ENCODE measurements around the gene CCDC89.

CCDC89 gene

DNA sequence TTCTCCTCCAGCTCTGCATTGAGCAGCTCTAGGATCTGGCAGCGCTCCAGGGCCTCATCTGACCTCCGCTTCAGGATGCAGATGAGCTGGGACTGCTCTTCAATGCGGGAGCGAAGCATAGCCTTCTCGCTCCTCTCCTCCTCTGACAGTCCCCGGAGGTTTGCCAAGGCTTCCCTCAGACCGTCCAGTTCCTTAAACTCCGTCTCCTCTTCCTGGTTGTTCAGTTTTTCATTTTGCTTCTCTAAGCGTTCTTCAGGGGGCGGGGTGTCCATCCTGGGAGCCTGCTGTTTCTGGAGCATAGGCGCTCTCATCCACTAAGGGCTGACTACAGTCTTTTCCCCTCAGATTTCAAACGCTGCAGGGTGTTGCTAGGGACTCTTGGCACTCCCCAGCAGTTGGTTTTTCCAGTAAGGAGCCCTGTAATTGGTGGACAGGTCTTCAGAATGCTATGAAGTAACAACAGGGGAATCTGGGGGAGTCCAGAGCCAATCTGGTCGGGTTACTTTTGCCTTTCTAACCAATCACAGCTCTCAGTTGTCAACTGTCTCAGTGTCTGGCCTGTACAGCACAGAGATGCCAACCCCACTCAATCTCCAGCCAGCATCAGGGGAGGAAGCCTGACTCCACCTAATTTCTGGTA is at the start of gene CCDC89:
CCDC89 (minus strand) TSS at position 376 of the 640 bp plus-strand sequence; CDS start at position 311, 65 bp downstream.
- peak; percentile 98 for DNase-seq

DNA sequence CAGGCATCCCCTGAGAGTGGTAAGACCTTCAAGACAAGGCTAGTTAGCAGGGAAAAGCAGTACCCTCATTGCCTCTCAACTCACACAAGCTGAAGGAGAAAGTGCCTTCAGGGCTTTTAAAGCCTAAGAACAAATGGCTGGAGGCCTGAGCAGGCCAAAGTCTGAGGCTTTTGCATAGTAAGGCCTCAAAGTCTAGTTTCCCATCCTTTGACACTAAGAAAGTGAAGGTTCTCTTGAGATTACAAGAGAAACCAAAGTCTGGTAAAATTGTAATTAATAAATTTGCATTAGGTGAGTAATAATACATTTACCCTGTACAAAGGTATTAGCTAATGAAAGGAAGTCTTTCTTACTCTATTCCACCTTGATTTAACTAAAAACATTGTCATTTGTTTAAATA is 47.0 kb upstream of the CCDC89 start:
- no peak for DNase-seq

DNA sequence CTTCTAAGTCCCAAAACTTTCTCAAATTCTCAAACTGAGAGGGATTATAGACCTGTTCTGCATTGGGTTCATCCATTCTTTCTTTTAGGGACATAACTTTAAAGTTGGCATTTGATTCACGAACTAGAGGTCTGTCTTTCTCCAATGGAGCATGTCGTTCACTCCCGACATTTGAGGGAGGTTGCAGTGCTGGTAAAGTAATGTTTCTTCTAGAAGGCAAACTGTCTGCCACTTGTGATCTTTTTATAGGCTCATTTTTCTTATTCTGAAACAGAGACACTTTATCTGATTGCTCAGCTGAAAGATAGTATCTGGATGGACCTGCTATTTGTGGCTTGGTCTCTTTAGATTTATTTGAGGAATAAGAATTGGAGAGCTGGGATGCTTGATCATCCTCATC is 40.4 kb upstream of the CCDC89 start:
- no peak for DNase-seq

DNA sequence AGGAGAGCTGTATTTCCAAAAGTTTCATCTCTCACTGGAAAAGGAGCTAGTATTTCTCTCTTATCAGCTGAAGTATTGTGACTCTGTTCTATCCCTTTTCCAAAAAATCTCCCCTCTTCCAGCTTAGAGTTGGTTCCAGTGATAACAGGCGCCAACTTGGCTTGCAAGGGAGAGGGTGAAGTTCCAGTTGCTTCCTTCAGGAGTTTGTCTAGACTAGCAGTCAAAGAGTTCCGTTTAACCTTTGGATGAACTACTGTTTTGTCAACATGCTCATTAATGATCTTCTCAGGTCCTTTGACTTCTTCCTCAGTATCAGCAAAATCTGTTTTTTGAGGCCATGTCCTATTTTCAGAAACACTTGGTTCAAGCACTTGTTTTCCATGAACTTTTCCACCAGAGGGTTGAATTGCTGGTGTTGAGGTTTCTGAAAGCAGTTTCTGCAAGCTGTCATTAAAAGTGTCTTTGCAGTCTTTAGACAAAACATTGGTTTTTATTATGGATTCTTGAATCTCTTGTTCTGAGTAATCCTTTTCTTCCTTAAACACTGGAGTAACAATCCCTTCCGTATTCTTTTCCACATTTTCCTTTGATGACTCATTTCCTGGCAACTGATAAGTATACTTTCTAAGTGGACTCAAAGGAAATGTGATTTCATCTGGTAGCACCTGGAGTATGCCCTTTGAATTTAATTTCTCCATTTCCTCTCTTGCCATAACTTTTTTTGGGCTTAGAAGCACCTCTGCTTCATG is 39.7 kb upstream of the CCDC89 start:
- no peak for DNase-seq

DNA sequence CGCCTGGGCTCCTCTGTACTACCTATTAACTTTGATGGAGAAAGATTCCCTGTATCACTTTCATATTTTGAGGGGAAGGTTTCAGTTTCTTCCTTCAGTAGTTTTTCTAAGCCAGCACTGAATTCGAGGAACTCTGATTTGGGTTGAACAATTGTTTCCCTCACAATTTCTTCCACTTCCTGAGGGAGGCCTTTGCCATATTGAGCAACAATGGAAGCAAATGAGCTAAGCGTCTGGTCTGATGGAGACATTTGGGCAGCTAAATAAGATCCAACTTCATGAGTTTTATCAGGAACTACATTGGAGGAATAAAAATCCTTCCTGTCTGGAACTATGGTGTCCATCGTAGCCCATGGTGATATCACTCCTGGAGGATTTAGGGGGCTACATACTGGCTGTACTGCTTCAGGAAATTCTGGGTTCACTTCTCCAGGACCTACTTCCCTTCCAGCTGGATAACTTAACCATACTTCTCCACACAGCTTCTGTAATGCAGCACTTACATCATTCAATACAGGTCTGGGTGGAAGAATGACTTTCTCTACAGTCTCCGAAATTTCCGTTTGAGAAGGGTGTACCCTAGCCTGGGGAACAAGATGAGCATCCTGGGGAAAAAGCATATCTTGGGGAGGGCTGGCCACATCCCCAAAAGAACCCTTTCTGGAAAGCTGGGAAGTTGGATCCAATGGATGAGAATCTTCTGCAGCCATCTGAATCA is 38.9 kb upstream of the CCDC89 start:
- DNase-seq: no peak

DNA sequence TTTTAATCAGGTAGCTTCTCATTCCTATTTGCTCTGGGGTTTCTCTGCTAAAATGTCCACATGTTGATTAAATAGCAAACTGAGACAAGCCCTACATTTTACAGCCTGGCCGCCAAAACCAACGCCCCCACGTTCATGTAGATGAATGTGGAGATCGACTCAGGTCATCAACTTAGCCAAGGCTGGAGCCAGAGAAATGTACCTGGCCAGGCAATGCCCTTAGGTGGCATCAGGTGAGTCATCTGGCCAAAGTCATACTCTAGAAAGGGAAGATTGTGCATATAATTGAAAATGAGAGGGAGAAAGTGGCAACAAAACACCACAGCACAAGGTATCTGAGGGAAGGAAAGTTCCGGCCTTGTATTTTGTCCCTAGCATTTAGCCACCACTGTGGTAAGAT is 37.1 kb upstream of the CCDC89 start:
- no peak for DNase-seq

DNA sequence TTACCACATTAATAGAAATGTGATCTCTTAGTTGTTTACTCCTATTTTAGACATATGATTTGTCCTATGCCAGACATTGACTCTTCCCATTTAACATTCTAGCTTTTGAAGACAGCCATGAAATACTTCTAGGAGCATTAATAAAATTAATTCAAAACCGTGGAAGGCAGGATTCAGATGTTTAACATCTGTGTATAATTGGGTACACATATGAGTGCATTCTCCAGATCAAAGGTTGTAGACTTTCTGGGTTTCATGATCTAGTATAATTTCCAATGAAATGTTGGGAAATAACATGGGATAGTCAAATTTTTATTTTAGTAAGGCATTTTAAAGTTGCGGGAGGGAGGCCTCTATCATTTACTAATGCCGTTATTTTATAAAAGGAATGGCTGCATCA is 35.2 kb upstream of the CCDC89 start:
- no peak for DNase-seq

DNA sequence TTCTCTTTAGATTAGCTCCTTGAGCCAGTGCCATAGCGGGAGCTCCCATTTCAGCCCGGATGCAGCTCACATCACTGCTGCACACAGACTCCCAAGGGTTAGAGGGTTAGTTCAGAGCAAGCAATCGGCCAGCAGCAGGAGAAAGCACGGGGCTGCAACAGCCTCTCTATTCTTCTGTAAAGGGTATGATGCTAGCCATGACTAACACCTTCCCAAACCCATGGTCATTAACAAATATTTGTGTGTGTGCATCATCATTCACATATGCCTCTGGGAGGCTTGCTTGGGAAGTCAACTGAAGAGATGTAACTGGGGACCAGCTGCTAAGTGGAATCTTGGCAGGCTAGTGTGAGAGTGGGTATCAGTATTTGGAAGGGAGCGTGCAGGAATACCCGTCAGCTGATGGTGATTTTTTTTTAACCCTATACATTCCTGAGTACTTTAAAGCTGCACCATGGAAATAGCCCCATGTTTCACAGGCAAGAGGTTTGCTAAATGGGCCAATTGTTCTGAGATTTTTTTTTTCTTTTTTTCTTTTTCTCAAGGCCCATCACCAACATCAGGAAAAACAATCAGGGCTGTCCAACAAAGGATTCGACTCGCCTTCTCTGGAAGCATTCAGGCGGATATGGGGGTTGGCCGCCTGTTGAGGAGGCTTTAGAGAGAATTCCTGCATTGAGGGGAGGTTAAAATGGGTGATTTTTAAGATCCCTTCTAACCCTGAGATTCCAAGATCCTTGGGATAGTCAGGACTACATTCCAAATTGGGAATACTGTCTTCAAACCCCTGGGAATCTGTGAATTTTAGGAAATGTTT is 33.2 kb upstream of the CCDC89 start:
- DNase-seq: peak; percentile 40

DNA sequence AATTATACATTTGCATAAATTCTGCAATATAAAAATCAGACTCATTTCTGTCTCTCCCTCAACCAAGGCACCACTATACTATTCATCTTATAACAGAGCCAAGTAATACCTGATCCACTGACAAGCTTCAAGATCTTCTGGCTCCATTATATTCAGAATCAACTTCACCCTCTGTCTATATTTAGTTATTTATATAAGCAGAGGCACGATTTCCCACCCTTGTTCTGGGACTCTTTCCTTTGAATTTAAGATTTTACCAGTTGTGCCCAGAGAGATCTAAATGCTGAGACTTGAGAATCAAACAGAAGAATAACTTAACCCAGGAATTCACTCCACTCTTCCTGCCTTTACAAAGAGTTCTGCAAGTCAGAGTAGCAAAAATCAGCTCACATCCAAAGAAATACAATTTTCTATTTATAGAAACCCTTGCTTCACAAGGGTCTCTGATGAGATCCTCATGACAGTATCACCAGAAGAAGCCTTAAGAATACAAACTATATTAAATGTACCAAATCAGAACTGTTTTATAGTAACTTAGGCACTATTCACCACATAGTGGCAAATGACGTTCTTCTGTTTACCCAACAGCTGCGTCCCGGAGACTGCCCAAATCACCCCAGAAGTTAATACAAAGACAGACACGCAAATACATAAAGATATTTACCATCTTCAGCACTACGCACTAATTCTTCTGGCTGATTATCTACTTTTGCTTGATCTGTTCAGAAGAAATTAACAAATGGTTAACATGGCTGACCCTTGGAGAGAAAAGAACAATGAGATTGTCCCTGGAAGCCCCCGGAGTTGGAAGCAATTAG is 32.3 kb upstream of the CCDC89 start:
- DNase-seq: no peak

DNA sequence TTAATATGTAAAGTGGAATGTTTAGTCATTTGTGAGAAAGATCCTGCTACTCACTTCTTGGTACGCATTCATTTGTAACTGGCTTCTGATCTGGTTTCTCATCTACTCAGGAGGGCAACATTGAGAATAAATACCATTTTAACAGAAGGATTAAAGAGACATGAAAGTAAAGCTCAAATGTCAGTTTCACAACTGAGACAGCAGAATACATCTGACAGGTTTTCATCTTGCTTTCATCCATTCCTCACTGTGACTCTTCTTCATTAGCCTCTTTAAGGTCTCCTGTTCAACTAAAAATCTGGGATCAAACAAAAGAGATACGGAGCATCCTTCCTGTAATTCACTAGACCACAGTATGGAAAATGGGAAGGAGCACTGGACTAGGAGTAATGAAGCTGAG is 31.4 kb upstream of the CCDC89 start:
- DNase-seq: no peak

DNA sequence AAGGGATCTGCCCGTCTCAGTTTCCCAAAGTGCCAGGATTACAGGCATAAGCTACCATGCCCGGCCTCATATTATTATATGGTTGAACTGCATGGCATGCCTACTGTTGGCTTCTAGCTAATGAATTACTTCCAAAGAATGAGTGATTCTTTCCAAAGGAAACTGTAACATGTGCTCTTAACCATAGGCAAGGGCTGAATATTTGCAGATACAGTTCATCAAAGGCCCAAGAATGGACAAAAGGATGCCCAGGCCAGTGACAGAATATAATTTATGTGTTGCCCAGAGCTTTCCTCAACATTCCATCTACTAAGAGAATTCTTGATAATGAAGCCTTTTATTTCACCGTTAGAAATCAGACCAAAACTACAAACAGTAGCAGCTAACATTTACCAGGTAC is 27.0 kb upstream of the CCDC89 start:
- DNase-seq: no peak

DNA sequence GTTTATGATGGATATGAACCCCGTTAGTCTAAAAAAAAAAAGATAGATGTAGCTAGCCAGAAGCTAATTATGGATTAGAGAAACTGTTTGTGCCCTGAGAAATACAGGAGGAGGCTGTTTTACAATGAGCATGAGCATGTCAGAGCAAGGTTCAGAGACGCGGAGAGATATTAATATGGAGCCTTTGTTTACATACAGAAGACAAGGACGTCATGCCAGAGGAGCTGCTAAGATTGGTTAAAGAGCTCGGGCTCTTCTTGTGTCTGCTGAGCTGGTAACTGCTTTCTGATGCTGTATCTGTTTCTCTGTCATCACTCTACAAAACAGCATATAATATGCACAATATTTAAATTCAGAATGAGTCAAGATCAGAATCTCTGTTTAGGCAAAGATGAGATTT is 24.9 kb upstream of the CCDC89 start:
- peak; percentile 10 for DNase-seq

DNA sequence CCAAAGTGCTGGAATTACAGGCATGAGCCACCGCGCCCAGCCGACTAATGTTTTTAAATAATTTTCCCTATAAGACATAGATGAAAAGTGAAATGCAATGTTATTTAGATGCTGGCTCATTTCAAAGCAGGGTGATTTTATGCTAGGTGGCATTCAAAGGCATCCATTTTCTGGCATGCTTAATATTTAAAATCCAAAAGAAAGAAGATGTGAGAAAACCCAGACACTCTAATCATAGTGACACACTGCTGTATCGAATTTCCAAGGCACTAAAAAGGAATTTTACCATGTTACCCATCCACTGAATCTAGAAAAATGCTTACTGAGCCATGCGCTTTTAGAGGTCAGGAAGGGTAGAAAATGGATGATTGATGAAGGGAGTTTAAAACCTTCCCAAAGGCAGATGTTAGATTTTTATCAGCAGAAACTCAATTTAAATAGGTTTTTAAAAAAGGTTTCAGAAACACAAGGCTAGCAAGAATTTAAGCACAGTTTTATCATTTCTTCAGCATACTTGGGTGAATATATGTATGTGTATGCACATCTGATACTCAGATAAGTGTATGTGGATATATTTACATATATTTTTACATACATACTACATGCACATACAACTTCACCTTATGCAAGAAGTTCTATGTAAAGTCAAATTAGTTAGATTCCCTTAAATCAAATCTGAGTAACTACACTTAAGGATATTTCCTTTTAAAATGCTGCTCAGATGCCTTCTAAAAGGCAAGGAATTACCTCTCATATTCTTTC is 24.1 kb upstream of the CCDC89 start:
- no peak for DNase-seq

DNA sequence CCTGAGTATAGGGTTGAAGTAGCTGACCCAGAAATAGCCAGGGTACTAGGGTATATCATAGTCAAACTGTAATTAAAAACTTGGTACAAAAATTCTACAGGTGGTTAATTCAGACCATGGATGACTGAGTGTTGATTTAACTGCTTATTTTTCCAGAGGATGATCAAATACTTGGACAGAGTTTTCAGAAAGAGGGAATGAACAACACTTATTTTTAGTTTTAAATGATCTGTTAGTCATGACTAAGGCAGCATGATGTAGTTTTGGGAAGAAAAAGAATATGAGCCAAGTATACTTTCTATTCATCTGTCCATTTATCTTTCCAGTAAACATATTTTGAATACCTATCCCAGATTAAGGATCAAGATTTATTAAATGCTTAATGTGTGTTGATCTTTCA is 19.8 kb upstream of the CCDC89 start:
- DNase-seq: no peak

DNA sequence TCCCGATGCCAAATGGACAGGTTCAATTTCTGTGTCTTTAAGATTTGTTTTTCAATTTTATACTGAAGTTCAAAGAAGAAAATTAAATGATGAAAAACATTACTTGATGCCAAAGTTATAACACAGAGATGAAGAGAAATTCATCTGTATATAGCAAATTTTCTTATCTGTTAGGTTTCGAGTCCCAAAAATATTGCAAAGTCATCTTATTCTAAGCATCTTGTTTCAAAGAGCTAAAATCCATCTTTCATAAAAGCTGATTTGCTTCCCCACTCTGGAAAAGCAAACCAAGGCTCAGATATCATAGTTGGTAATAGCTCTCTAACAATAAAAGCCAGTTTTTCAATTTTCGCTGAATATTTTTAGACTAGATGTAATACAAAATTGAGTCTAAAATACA is 19.0 kb upstream of the CCDC89 start:
- DNase-seq: no peak

DNA sequence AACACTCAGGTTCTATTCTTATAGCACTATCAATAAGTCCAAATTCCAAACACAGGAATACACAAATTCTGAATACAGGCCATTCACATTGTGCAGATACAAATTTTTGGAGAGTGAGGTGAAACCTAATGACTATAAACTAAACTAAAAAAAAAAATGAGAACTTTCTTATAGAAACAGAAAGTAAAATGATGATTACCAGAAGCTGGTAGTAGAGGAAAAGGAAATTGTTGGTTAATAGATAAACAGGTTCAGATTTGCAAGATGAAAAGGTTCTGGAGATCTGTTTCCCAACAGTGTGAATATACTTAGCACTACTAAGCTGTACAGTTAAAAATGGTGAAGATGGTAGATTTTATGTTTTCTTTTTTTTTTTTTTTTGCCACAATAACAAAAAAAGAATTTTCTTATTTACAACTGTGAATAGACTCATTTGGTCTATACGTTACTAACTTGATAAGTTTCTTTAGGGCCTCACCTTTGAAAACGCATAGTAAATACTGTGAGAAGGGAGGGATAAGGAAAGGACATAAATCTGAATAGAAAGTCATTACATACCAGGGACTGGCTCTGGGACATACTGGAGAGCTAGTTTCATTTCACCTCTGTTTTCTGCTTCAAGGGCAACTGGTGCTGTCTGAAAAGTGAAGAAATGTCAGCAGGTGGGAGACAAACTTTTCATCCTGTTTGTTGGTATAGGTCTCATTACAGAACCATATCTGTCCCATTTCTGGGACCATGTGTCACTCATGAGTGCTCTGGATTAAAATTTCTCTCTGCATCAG is 14.2 kb upstream of the CCDC89 start:
- no peak for DNase-seq

DNA sequence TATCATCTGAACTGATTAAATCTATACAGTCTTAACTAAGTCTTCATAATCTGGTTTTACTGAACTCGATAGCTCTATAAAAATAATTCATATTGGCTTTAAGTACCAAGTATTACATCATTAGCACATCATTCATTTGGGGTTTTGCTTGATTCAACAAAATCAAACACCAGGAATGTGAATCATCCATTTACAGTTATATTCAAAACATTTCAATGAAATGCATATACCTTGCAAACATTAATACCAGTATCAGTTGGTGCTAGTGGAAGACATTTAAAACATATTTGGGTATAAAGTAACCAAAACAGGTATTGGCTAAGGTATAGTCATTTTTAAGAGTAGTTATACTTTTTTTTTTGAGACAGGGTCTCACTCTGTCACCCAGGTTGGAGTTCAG is 12.2 kb upstream of the CCDC89 start:
- no peak for DNase-seq

DNA sequence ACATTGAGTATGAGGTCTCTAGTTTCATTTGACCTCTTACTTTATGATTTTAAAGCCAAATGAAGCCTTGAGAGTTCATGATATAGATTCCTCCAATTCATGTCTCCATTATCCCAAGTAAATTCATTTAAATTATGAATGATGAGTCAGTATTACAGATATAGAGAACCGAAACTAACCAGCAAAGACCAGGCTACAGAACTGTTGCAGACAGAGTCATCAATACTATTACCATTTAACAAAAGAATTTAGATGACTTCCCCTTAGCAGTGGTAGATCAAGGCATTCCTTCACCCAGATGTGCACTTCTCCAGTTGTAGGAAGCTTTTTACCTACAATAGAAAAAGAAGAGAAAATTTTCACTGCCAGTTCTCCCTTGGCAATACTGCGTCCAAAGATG is 11.8 kb upstream of the CCDC89 start:
- DNase-seq: no peak

DNA sequence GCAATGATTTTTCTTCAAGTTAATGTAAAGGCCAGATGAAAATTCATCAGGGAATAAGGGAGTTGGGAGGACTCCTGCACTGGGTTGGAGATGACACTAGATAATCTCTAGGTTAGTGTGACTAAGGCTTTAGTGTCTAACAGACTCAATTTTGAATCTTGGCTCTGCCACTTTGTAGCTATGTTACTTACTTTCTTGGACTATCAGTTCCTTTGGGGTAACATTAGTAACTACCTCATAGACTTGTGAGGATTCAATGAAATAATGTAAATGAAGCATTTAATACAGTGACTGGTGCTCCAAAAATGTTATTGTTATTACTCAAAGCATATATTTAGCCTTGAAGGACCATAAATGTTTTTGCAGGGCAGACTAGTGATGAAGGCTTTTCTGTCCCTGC is 9.6 kb upstream of the CCDC89 start:
- DNase-seq: no peak

DNA sequence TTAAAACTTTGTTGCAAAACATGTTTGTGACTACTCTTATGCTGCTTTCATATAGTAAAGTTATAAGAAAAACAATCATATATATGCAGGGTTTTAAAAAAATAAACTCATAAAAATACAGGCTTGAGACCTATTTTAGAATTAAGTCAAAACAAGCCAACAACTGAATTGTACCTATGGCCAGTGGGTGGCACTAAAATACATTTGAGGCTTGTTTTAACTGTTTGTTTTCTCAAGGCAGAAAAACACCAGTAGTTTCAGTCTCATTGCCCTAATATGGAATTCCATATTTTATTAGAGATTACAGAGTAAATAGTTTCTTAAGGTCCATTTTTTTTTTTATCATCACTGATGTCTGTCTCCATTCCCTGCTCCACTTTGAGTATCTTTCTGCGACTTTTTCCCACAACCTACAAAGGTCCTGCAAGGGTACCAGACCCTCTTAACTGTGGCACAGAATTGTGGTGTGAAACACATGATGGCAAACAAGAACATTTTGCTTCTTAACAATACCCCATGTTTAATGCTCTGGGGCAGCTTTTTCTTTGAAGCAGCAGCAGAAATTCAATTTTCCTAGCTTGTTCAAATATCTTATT is 8.5 kb upstream of the CCDC89 start:
- peak; percentile 35 for DNase-seq
